ENCODE data around the gene NAT9.

- TF ChIP-seq CTCF (IDR thresholded peaks at IDR 0.05): no peak
- TF ChIP-seq POLR2A (IDR thresholded peaks at IDR 0.05): no peak
These were observed 34.0 kb downstream of the NAT9 start for GRCh38 chr17:74742153-74742515.
